HFF-Myc (cell line): ENCODE results near the gene CCL24.
"Not testable (repeated sequence)": the region's sequence is repeated elsewhere in the genome, so short reads cannot be mapped to it uniquely, and the experiment has no call there.

Experiments
- DNase-seq: peaks from one replicate; pipeline ENCODE4 v3.0.0-alpha.2; 2011; ENCODE audit warnings: low read depth; ENCODE audit errors: extremely low read depth
- H3K4me3 ChIP-seq: replicated peaks from 2 replicates; pipeline ENCODE4 v1.5.1; 2011; ENCODE audit warnings: low read depth, mild to moderate bottlenecking, control low read depth, low read length
- CTCF ChIP-seq: IDR thresholded peaks from 2 replicates; pipeline ENCODE4 v1.5.1; 2012; ENCODE audit warnings: mild to moderate bottlenecking, low read depth, low read length, control low read depth; ENCODE audit errors: missing control alignments

Gene CCL24

GRCh38 chr7:75776295-75776971 lies 37.2 kb downstream of the CCL24 start:
- H3K4me3 ChIP-seq, result no peak overlapping the region
- peak; percentile 94 for DNase-seq
- TF ChIP-seq CTCF, result no peak

GRCh38 chr7:75773958-75774357 lies 39.6 kb downstream of the CCL24 start:
- not testable (repeated sequence) for H3K4me3 ChIP-seq, DNase-seq

- peak; percentile 72 for DNase-seq
- H3K4me3 ChIP-seq, result no peak within 1 kb of the TSS
- no peak for TF ChIP-seq CTCF
Observed at GRCh38 chr7:75772081-75773077, 41.2 kb downstream of the CCL24 start, which contains the start of gene CCL26. Gene CCL26, minus strand, starts transcription at chr7:75772211. Its CDS starts 35 bp downstream, at chr7:75772176.

- TF ChIP-seq CTCF, result no peak
- H3K4me3 ChIP-seq, result no peak overlapping the region
- no peak for DNase-seq
Observed at GRCh38 chr7:75771224-75771623, 42.4 kb downstream of the CCL24 start.

- TF ChIP-seq CTCF, result peak; percentile 62
- DNase-seq, result no peak
- H3K4me3 ChIP-seq, result no peak overlapping the region
Observed at GRCh38 chr7:75762350-75762917, 51.2 kb downstream of the CCL24 start.

- not testable (repeated sequence) for H3K4me3 ChIP-seq, DNase-seq
Observed at GRCh38 chr7:75761801-75762200, 51.8 kb downstream of the CCL24 start.
